CD4-positive, alpha-beta T cell treated with Interleukin-4 for 1 hour (primary cell): ENCODE results near the gene PON3.

Experiments
- DNase-seq, 2 donors: peaks; one replicate each; pipeline ENCODE4 v3.0.0-alpha.2; 2020 to 2022

Gene PON3

GRCh38 chr7:95396136-95397032, at the start of gene PON3:
Gene PON3 (minus strand): TSS chr7:95396375. CDS start chr7:95396350, 25 bp downstream.
- peak in 1 of 2 donors; percentile 4 for DNase-seq

GRCh38 chr7:95444796-95445195, 48.6 kb upstream of the PON3 start:
- no peak for DNase-seq

GRCh38 chr7:95441042-95441823, 45.1 kb upstream of the PON3 start:
- DNase-seq, result no peak

- DNase-seq, result no peak
Measured at GRCh38 chr7:95440394-95441038, 44.3 kb upstream of the PON3 start.

- DNase-seq, result no peak
Measured at GRCh38 chr7:95436407-95436806, 40.2 kb upstream of the PON3 start.

GRCh38 chr7:95435422-95435780, 39.2 kb upstream of the PON3 start:
- peak in 1 of 2 donors; percentile 5 for DNase-seq

- DNase-seq, result peak; percentile 43 to 51
Measured at GRCh38 chr7:95434557-95435421, 38.6 kb upstream of the PON3 start, which contains the start of gene PON2. Gene PON2 (minus strand): TSS chr7:95435028. CDS start chr7:95434951, 77 bp downstream.

GRCh38 chr7:95433952-95434556, 37.9 kb upstream of the PON3 start:
- no peak for DNase-seq

GRCh38 chr7:95433129-95433528, 37.0 kb upstream of the PON3 start:
- no peak for DNase-seq

- DNase-seq, result no peak
Measured at GRCh38 chr7:95432606-95433005, 36.4 kb upstream of the PON3 start.

GRCh38 chr7:95430864-95431263, 34.7 kb upstream of the PON3 start:
- DNase-seq, result no peak

- DNase-seq, result no peak
Measured at GRCh38 chr7:95429241-95429990, 33.2 kb upstream of the PON3 start.

GRCh38 chr7:95427914-95428516, 31.8 kb upstream of the PON3 start:
- DNase-seq, result no peak

GRCh38 chr7:95427166-95427565, 31.0 kb upstream of the PON3 start:
- no peak for DNase-seq

GRCh38 chr7:95425694-95426093, 29.5 kb upstream of the PON3 start:
- no peak for DNase-seq

GRCh38 chr7:95424716-95425115, 28.5 kb upstream of the PON3 start:
- DNase-seq, result no peak

- no peak for DNase-seq
Measured at GRCh38 chr7:95421847-95422444, 25.8 kb upstream of the PON3 start.

GRCh38 chr7:95421000-95421846, 25.0 kb upstream of the PON3 start:
- DNase-seq, result no peak

- no peak for DNase-seq
Measured at GRCh38 chr7:95412075-95412474, 15.9 kb upstream of the PON3 start.
